HG03108 (cell line): ENCODE measurements around the gene HOXA11.

Experiments used
- ATAC-seq: cut with Tn5 transposase; IDR thresholded peaks from one replicate; pipeline ENCODE4 v1.9.1; 2021; ENCODE audit warnings: moderate library complexity; ENCODE audit not compliant: unreplicated experiment

The HOXA11 gene

DNA sequence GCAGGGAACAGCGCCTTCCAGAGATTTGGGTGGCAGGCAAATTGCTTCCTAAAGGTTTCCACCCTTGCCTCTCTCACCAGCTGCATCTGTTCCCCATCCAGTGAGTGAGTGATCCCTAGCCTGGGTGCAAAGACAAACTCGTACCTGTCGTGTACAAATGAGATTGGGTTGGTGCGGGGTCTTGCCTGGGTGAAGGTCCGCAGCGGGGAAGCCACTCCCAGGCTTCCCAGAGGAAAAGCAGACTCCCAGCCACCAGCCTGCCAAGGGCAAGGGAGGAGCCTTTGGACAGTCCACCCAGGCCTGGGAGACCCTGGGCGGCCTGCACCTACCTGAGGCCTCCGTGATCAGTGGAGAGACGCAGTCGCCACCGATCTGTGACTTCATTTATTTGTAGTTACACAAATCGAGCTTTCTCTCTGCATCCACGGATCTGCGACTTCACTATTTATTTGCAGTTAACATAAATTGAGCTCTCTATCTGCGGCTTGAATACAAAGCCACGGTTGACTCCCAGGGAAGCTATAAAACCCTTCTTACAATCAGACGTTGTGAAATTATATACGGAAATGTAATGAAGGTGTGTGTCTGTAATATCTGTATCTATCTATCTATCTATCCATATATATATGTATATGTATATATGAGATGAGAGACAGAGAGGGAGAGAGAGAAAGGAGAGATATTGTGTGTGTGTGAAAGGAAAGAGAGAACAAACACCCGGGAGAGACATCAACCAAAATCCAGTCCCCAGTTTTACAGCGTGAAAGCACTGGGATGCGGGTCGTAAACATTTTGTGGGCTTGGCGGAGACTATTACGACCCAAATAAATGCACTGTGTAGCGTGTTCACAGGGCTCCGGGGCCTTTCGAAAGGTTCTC, 25.5 kb downstream of the HOXA11 start:
- no peak for ATAC-seq

DNA sequence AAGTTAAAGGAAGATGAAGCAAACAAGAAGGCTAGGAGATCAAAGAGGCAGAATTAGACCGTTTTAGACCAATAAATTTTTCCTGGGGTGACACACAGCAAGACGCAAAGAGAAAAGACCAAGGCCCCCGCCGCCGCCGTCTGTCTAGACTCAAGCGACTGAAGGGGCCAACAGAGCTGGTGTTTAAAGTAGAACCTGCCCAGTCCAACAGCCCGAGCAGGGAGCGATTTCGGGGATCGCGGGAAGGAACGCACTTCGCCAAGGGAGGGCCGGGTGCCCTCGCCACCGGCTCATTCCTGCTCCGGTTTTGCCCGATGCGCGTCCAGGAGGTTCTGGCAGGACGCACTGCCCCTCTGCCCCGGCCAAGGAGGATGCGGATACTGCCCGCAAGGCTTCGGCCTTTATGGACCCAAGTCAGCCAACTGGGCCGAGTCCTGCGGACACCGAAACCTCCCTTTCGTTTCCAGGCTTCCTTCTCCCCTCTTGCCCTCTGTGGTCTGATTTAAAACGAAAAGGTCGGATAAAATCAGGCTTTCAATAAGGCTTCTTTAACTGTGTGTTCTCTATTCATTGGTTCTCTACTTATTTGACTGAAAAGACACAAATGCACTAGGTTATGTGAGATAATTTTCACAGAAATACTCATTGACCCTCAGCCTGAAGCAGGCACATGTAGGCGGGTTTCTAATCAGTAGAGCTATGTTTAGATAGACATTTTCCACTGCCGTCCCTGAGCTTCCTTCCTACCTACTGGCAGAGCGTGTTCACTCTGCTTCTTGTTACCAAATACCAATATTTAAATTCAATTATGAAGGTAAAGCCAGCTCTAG, 26.4 kb downstream of the HOXA11 start:
- ATAC-seq: no peak

DNA sequence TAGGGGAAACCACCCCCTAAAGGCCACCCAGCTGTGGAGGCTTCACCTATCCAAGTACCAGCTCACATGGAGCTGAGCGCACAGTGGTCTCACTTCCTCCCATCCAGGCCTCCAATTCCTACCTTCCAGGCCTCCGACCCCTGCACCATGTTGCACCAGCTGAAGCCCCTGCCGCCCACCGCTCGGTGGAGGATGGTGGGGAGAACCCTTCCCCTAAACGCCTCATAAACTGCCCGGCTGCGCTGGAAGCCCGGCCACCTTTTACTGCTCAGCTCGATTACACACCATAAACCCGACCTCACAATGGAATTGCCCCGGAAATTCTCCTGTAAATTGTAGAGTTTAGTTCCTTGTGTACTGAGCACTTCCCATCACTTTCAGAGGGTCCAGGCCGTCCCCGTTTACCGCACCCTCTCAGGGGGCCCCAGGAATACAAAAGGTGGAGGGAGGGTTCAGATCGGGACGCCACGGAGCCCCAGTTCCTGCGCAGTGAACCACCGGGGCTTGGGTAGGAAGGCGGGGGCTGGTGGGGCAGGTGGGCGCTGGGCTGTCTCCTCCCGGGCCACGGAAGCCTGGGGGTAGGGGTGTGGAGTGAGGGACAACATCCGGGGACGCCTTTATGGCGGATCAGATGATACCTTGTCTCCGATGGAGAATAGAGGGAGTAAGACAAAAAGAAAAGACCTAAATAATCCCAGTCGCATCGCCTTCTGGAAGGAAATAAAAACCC, 27.2 kb downstream of the HOXA11 start:
- ATAC-seq: no peak

DNA sequence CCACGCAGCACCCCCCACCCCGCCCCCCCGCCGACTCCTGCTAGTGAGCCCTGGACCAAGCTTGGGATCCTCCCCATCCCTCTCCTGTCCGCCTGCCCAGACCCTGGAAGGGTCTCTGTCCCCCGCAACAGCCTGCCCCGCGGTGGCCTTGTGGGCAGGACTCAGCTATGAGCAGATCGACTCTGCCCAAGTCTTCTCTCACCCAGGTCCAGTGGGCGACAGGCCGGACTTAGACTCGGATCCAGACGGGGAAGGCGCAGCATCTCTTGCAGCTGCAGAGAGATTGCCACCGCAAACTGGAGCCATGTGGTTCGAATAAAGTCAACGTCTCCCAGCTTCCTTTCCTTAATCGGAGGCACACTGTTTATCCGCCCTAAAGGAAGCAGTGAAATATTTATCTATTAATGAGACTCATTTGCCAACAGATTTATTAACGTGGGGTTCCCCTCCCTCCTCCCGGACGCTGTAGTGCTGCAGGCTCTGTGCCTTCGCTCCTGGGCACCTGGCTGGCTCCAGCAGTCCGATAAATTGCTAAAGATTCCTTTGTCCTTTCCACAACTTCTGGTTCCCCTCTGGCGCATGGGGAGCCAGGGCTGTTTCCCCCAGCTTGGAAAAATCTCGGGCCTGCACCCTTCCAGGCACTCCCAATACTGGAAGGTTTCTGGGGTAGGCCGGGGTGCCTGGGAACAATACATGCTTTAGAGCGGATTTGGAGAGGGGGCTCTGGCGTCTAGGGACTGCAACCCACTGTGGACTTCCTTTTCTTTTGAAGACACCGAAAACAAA, 27.9 kb downstream of the HOXA11 start:
- ATAC-seq: no peak

DNA sequence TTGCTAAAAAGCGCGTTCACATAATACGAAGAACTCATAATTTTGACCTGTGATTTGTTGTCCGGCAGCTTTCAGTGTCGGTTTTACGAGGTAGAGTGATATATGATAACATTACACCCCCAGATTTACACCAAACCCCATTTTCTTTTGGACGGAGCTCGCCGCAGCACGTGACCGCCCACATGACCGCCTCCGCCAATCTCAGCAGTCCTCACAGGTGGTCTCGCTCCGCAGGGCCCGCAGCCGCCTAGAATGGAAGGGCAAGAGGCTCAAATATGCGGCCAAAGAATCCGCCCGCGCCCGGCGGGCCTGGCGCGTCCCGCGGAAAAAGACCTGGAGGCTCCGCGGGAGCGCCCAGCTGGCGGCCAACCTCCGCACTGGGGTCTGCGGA, 28.5 kb downstream of the HOXA11 start, which contains the start of gene HOXA7:
HOXA7 (minus strand) TSS at position 168 of the 391 bp plus-strand sequence; CDS start at position 38, 130 bp downstream.
- no peak for ATAC-seq

DNA sequence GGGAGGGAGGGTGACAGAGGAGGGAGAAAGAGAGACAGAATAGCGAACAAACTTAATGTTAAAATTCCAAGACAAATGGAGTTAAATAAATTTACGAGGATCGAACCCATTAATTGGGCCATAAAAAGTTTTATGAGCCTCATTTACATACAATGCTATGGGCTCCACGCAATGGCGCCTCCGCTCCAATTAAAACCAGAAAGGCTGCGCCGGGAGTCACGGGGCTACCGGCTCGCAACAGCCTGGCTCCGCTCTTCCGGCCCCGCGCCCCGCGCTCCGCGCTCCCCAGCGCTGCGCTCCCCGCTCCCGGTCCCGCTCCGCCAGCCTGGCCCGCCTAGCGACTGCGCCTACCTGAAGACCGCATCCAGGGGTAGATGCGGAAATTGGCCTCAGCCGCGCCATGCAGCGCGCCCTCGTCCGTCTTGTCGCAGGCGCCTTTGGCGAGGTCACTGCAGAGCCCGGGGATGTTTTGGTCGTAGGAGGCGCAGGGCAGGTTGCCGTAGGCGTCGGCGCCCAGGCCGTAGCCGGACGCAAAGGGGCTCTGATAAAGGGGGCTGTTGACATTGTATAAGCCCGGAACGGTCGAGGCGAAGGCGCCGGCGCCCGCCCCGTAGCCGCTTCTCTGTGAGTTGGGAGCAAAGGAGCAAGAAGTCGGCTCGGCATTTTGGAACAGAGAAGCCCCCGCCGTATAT, 29.1 kb downstream of the HOXA11 start:
- ATAC-seq: no peak

DNA sequence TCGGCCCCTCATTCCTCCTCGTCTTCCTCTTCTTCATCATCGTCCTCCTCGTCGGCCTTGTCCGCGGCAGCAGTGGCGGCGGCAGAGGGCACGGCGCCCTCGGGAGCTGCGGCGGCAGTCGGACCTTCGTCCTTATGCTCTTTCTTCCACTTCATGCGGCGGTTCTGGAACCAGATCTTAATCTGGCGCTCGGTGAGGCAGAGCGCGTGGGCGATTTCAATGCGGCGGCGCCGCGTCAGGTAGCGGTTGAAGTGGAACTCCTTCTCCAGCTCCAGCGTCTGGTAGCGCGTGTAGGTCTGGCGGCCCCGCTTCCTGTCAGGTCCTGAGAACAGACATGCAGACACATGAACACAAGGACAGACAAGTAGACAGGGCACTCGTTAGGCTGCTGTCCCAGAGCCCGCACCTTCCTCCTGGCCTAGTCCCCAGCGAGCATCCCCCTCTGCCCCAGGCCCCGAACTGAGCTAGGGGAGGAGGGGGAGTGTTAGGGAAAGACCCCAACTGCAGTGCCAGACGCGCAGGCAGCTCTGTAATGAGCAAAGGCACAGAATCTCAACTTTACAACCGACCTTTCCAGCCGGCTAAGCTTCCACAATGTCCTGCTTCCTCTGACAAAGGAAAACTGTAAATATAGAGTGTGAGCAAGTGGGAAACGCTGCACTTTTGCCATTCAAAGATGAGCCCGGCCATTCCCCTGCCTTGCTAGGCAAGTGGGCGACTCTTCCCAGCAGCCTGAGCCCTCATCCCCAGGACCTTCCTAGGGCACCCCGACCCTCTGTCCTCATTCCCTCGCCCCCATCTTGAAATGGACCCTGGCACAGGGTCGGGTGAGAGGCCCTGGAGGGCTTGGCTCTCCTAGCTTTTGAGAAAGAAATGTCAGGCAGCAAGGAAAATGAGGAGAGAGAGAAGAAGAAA, 29.9 kb downstream of the HOXA11 start:
- ATAC-seq: no peak

DNA sequence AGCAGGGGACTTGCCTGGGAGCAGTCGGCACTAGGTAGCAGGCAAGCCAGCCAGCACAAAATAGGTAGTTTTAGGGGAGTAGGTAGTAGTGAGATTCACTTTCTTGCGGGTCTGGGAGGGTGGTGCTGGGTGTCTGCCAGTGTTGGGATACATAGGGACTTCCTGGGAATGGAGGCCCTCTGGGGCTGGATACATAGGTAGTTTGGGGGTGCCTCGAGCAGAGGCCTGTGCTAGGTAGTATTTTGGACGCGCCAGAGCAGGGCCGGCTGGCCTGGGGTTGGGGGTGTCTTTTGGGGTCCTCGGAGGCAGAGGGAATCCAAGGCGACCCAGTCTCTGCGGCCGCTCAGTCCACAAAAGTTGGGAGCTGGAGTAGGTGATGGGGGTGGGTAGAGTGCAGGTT, 30.7 kb downstream of the HOXA11 start:
- no peak for ATAC-seq

DNA sequence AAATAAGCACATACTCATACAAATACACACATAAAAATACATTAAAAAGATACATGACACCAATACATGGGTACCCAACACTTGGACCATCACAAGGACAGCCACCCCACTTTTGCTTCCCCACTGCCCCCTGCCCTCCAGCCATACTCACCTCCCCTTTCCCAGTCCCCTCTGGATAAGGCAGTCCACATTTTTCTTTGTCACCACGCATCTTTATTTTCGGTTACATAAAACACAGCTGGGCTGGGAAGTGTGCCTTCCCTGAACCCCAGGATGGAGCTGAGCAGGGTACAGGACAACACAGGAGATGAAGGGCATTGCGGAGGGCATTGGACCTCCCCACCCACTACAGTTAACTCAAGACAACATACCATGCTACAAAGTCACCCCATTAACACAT, 31.5 kb downstream of the HOXA11 start:
- no peak for ATAC-seq

DNA sequence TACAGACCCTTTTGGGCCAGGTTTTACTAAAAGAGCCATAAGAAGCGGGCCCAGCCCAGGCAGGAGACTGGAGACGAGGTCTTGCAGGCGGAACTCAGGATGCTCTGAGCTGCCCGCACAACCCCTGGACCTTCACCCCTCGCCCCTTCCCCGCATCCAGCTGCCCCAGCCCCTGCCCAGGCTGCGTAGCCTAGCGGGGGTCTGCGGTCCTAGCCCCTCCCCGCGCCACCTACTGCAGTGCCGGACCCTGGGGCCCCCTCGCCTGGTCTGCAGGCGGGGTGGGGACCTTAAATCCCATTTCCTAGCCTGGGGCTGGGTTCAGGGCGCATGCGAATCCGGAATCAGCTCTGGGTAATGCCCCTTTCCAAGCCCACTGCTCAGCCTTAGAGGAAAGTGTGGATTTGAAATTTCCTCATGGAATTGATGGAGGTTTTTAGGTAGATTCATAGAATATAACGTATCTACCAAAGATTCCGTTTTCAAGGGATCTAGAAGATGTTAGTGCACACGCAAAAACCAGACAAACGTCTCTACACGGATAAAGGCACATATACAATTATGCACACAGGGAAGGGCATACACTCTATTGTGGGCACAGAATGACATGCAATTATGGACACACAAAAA, 32.1 kb downstream of the HOXA11 start:
- ATAC-seq: no peak

DNA sequence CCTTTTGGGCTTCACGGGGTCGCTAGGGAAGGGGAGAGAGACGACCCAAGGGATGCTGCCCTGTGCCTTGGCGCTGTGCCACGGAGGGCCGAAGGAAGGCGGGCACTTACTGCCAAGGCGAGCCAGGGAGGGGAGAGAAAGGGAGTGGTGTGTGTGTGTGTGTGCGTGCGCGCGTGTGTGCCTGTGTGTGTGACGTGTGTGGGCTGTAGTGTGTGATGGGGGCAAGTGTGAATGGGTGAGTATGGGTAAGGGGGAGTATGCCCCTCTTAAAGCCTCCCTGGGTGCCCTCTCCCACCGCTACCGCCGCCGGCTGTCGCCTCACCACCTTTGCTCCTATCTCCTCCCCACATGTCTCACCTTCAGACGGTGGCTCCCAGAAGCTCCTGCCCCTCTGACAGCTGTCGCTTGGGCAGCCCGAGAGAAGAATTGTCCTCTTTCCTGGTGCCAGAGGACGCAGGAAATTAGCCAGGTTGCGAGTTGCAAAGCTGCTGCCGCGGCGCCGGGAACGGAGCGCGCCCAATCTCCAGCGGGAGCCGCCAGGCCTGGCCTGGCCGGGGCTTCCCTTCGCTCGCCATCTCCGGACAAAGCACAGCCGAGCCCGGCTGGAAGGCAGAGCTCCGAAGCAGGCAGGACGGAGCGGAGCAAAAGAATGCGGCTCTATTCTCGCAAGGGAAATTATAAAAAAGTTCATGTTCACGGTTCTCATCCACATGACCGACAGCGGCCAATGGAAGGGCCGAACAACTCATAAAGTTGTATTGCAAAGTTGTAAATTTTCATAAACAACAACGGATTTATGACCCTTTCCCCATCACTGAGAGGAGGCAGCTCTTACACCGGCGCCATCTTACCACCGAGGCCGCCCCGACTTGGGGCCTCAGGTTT, 32.9 kb downstream of the HOXA11 start, which contains the start of gene HOXA3:
HOXA3 (minus strand) TSS at position 653 of the 885 bp plus-strand sequence. CDS start 41,943 bp downstream, outside the sequence.
- no peak for ATAC-seq

DNA sequence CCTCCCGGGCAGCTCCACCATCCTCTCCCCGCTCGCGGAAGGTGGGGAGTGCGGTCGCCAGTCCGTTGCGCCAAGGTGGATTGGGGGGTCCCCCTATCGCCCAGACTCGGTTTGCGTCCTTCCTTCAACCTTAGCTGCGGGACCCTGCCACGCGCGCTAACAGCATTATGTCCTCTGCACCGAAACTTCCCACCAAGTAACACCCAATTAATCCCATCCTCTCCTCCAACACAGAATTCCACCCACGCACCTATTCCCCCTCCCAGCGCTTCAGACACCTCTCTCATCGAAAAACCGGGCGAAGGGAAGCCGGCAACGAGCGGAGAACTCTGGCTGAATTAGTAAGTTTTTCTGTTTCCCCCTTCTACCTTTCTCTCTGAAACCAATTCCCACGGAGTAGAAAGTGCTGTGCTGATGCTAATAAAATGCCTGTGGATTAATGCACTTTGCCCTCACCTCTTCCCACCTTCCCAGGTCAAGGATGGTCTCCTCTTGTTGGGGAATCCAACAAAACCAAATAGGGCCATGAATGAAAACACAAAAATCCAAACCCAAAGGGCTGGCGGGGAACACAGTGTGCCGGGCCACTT, 33.6 kb downstream of the HOXA11 start:
- no peak for ATAC-seq

DNA sequence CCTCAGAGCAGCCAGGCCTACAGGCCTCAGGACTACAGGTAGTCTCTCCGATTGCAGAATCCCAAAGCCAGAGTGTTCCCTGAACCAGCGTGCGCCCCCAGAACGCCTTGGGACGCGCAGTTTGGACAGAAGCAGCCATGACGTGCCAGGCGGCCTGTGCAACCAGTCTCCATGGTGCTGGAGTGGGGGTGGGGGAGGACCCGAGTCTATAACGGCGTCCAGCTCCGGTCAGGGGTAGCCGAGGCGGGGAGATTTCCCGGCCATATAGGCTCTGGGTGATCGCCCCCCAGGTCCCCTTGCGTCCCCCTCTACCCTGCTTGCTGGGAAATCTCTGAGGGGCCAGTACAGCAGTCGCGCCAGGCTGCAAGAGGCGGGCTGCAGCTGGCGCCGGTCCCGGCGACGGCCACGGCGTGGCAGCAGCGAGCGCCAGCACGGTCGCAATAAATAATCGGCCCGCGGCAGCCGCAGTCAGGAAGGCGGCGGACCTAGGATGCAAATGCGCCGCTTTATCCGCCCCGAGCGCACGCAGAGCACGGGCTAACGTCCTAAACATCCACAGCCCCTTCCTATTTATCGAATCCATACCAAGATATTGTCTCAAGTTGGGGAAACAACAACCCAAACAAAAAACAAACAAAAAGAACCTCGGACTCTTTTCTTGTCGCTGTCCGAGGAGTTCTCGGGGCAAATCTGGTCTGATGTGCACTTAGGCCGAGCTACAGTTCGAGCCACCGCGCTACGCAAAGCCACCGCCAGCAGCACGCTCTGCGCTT, 34.3 kb downstream of the HOXA11 start:
- peak; percentile 84 for ATAC-seq

DNA sequence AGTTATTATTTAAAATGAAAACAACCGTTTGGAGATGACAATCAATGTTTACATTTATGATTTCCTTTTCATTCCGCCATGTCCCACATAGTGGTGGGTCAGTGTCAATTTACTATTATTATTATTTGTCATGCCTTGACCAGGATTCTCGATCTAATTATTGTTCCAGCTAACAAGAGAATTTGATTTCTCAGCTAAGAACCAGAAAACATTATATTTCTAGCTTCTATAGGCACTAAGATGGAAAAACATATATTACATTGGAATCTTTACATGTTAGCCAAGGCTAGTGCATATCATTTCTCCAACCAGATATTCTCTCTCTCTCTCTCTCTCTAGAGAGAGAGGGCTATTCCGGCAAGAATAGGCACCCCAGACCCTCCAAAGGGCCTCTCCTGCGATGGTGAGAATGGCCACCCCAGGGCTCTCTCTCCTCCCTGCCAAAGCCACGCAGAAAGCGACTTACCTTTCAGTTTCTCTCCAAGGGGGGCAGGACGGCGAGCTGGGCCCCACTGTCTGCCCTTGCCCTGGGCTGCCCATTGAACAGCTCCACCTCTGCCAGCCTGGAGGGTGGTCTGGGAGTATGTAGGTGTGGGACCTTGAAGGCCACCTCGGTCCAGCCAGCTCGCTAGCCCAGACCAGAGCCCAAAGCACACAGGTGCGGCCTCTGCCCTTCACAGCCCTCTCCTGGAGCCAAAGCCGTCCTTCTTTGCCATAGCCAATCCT, 35.0 kb downstream of the HOXA11 start:
- ATAC-seq: no peak
